Calu3 (cell line): Measurements from ENCODE around the gene GAS7. TPM values are rescaled to one million over a fixed set of nuclear protein-coding genes. Genes with fewer than 3 reads are reported as not detected.

ENCODE experiments used
- BruUV-seq: library from RNA; stranded (reverse); fragments of 400-500 nt; replicated peaks from 2 replicates; lab custom pipeline; 2021; lab: Mats Ljungman, UMichigan
- CTCF ChIA-PET: fragments of 300-600 bp; sonication (Branson Sonifier 250); formaldehyde crosslinking; loops from one replicate; lab custom pipeline; 2022; ENCODE audit warnings: antibody characterized with exemption; lab: Charles Lee
- DNase-seq: peaks from one replicate; pipeline ENCODE4 v3.0.0; 2022
- H3K27ac Mint-ChIP-seq: one replicate; pipeline ENCODE4 v1.8.0; 2022; ENCODE audit warnings: mixed read lengths; ENCODE audit not compliant: unreplicated experiment
- H3K27me3 Mint-ChIP-seq: one replicate; pipeline ENCODE4 v1.8.0; 2022; ENCODE audit warnings: mixed read lengths; ENCODE audit not compliant: unreplicated experiment
- H3K36me3 Mint-ChIP-seq: one replicate; pipeline ENCODE4 v1.8.0; 2022; ENCODE audit warnings: mild to moderate bottlenecking, moderate library complexity, mixed read lengths; ENCODE audit not compliant: insufficient read depth, unreplicated experiment
- H3K4me1 Mint-ChIP-seq: one replicate; pipeline ENCODE4 v1.8.0; 2022; ENCODE audit warnings: mild to moderate bottlenecking, low read depth, mixed read lengths; ENCODE audit not compliant: unreplicated experiment
- H3K4me3 Mint-ChIP-seq: one replicate; pipeline ENCODE4 v1.8.0; 2022; ENCODE audit warnings: mild to moderate bottlenecking, low read depth, moderate library complexity, mixed read lengths; ENCODE audit not compliant: unreplicated experiment
- H3K9me3 Mint-ChIP-seq: one replicate; pipeline ENCODE4 v1.8.0; 2022; ENCODE audit warnings: low read depth, mixed read lengths; ENCODE audit not compliant: unreplicated experiment
- intact Hi-C: fragments of 100-400 bp; cut with micrococcal nuclease; formaldehyde crosslinking; loops from one replicate; pipeline ENCODE4 v1.10.0; 2022; ENCODE audit not compliant: unreplicated experiment
- total RNA-seq: library from RNA; stranded (reverse); gene quantifications from 2 replicates; pipeline ENCODE4 v1.2.3, GENCODE V29; 2022
- TF ChIP-seq, protein P1 (sequence below): fragments of 200-600 bp; IDR thresholded peaks from one replicate; pipeline ENCODE4 v1.8.0; 2022; ENCODE audit warnings: antibody characterized with exemption; ENCODE audit not compliant: unreplicated experiment

The GAS7 gene
- total RNA-seq, 1 experiment from 2014 or later: 0.42 TPM

DNA sequence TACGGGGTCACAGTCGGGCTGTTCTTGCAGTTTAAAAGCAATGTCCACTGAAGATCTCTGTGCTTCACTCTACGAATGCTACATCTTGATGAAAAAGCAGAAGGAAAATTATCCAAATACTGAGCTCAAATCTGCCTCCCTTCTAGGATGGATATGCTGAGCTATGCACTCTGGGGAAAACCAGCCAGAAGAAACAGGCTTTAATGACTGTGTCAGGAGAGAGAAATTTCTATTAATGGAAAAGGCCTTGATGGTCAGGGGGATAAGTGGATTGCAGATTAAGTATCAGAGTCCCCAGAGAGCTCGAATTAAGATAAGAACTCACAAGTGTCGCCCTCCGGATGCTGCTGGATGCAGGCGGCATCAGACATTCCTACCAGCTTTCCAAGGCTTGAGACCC, 253.7 kb downstream of the GAS7 start:
- no peaks in the 10 kb centered on the region for H3K9me3 Mint-ChIP-seq
- peaks cover 12% of the 10 kb centered on the region for H3K27me3 Mint-ChIP-seq
- TF ChIP-seq, protein P1, sequence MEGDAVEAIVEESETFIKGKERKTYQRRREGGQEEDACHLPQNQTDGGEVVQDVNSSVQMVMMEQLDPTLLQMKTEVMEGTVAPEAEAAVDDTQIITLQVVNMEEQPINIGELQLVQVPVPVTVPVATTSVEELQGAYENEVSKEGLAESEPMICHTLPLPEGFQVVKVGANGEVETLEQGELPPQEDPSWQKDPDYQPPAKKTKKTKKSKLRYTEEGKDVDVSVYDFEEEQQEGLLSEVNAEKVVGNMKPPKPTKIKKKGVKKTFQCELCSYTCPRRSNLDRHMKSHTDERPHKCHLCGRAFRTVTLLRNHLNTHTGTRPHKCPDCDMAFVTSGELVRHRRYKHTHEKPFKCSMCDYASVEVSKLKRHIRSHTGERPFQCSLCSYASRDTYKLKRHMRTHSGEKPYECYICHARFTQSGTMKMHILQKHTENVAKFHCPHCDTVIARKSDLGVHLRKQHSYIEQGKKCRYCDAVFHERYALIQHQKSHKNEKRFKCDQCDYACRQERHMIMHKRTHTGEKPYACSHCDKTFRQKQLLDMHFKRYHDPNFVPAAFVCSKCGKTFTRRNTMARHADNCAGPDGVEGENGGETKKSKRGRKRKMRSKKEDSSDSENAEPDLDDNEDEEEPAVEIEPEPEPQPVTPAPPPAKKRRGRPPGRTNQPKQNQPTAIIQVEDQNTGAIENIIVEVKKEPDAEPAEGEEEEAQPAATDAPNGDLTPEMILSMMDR: no peak
- no TSS peak for BruUV-seq
- no peak overlapping the region for H3K27ac Mint-ChIP-seq
- H3K4me1 Mint-ChIP-seq: no peaks in the 10 kb centered on the region
- H3K4me3 Mint-ChIP-seq: no peak overlapping the region
- no peak for DNase-seq
- H3K36me3 Mint-ChIP-seq: no peaks in the 10 kb centered on the region
- CTCF ChIA-PET: interaction anchor here (0.6 kb wide), 1 partner anchor 235 kb away, joined by 3 read pairs; no protein-coding TSS in a partner anchor
- intact Hi-C loops: no loop called here

DNA sequence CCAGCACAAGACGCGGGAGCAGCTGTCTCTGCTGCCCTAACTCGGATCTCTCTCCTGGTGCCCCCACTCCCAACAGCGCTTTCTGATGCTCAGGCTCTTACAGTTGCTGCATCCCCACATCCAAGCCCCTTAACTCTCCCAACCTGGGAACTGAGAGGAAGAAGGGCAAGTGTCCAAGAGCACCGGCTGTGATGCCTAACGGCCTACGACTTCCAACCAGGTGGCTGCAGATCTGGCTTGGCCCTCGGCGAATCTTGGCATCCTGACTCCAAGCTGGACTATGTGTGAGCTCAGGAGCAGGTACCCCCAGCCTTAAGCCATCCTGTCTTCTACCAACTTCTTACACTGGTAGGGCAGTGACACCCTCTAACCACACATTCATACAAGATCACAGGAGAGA, 255.1 kb downstream of the GAS7 start:
- Mint-ChIP-seq H3K36me3 (no peaks in the 10 kb centered on the region), H3K4me1 (no peaks in the 10 kb centered on the region), H3K4me3 (no peak overlapping the region), H3K9me3 (no peaks in the 10 kb centered on the region), H3K27ac (no peak overlapping the region), H3K27me3 (peaks cover 12% of the 10 kb centered on the region)
- intact Hi-C loops: no loop called here
- DNase-seq: no peak
- TF ChIP-seq, protein P1: no peak
- CTCF ChIA-PET: no interaction called here
- no TSS peak for BruUV-seq

GRCh38 chr17:9942885-9943284, 255.5 kb downstream of the GAS7 start:
- Mint-ChIP-seq H3K27me3 (peaks cover 12% of the 10 kb centered on the region), H3K4me1 (no peaks in the 10 kb centered on the region), H3K27ac (no peak overlapping the region), H3K36me3 (no peaks in the 10 kb centered on the region), H3K9me3 (no peaks in the 10 kb centered on the region), H3K4me3 (no peak overlapping the region)
- no peak for DNase-seq
- intact Hi-C loops: no loop called here
- CTCF ChIA-PET: no interaction called here
- TF ChIP-seq, protein P1: no peak
- no TSS peak for BruUV-seq

DNA sequence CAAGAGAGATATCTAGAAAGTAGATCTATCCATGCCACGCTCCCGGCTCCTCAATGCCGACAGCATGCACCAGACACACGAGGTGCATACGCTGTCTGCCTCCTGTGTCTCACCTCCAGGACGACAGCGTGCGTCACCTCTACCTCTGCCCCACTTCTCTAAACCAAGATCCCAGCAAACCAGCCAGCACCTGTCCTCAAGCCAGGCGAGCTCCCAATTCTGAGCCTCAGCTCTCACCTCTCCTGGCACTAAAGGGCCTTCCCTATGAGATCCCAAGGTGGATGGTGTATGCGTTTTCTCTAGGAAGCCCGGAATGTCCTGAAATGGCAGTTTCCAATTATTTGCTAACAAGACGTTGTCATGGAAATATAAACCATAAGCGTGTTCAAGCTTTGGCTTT, 257.1 kb downstream of the GAS7 start:
- DNase-seq: no peak
- peaks cover 12% of the 10 kb centered on the region for H3K27me3 Mint-ChIP-seq
- no peaks in the 10 kb centered on the region for H3K4me1 Mint-ChIP-seq
- no TSS peak for BruUV-seq
- intact Hi-C loops: no loop called here
- H3K9me3 Mint-ChIP-seq: no peaks in the 10 kb centered on the region
- CTCF ChIA-PET: no interaction called here
- H3K27ac Mint-ChIP-seq: no peak overlapping the region
- no peaks in the 10 kb centered on the region for H3K36me3 Mint-ChIP-seq
- TF ChIP-seq, protein P1: no peak
- H3K4me3 Mint-ChIP-seq: no peak overlapping the region
